AG09309 (cell line): ENCODE data around the gene PLXNA2.
A peak's percentile ranks its signal among the peaks of the same experiment; 100 is the strongest.

Experiments
- DNase-seq: peaks from one replicate; pipeline ENCODE4 v3.0.0-alpha.2; 2010; ENCODE audit warnings: low read depth
- H3K4me3 ChIP-seq: 2 replicates; pipeline ENCODE4 v1.5.1; 2011; ENCODE audit warnings: mild to moderate bottlenecking, low read depth, low read length, moderate library complexity; ENCODE audit not compliant: control insufficient read depth
- TF ChIP-seq, protein P1 (sequence below): IDR thresholded peaks from 2 replicates; pipeline ENCODE4 v1.5.1; 2011; ENCODE audit warnings: mild to moderate bottlenecking, low read depth, low read length, inconsistent platforms; ENCODE audit not compliant: insufficient read depth, control insufficient read depth; ENCODE audit errors: missing control alignments

The PLXNA2 gene

DNA sequence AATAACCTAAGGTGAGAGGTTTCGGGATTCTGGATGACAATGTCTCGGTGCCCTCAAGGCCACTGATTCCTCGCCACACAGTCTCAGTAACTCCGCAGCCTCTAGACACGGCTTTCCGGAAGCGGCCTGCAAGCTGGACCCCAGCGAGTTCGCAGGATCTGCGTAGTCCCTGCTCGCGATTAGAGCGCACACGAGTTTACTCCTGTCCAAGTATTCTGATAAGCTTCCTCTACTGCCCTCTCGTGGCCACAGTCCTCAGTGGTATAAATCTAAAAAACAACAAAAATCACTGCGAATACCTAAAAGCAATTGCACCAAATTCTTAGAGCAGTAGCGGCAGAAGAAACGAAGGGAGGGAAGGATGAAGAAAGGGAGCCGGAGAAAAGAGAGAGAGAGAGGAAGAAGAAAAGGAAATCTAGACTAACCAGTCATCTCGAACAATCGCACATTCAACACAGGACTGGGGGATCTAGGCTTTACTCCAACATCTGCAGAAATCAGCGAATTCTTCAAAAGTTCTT, 1.1 kb upstream of the PLXNA2 start:
- DNase-seq: peak; percentile 77
- no peak overlapping the region; the same call in 1 of the 2 replicates for H3K4me3 ChIP-seq
- TF ChIP-seq, protein P1, sequence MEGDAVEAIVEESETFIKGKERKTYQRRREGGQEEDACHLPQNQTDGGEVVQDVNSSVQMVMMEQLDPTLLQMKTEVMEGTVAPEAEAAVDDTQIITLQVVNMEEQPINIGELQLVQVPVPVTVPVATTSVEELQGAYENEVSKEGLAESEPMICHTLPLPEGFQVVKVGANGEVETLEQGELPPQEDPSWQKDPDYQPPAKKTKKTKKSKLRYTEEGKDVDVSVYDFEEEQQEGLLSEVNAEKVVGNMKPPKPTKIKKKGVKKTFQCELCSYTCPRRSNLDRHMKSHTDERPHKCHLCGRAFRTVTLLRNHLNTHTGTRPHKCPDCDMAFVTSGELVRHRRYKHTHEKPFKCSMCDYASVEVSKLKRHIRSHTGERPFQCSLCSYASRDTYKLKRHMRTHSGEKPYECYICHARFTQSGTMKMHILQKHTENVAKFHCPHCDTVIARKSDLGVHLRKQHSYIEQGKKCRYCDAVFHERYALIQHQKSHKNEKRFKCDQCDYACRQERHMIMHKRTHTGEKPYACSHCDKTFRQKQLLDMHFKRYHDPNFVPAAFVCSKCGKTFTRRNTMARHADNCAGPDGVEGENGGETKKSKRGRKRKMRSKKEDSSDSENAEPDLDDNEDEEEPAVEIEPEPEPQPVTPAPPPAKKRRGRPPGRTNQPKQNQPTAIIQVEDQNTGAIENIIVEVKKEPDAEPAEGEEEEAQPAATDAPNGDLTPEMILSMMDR: peak; percentile 76

DNA sequence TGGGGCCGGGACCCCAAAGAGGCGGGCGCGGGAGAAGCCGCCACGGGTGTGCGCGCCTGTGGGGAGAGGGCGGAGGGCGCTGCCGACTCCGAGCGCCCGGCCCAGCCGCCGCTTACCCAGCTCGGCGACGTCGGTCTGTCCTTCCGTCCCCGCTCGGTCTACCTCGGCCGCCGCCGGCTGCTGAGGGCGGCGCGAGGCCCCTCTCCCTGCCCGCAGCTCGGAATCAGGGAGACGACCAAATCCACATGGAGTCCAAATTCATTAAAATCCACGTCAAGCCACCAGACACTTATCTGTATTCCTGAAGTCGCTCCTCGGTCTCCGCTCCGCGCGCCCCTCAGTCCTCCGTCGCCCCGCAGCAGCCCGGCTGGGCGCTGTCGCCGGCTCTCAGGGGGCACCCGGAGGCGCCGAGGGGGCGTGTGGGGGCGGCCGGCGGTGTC, 637 bp downstream of the PLXNA2 start:
- TF ChIP-seq, protein P1: no peak
- no peak for DNase-seq
- H3K4me3 ChIP-seq: peak overlapping the region; percentile 57

- peak overlapping the region; percentile 57 for H3K4me3 ChIP-seq
- DNase-seq: no peak
- TF ChIP-seq, protein P1: no peak
These were observed 1.1 kb downstream of the PLXNA2 start for GRCh38 chr1:208242941-208243526.

- H3K4me3 ChIP-seq: no peak overlapping the region; the same call in 1 of the 2 replicates
These were observed 2.0 kb downstream of the PLXNA2 start for GRCh38 chr1:208242146-208242545.

GRCh38 chr1:208241512-208241911, 2.7 kb downstream of the PLXNA2 start:
- TF ChIP-seq, protein P1: no peak
- DNase-seq: no peak
- H3K4me3 ChIP-seq: no peak overlapping the region

More at GRCh38 chr1:208242146-208242545, 2.0 kb downstream of the PLXNA2 start:
- TF ChIP-seq, protein P1: no peak
- no peak for DNase-seq

DNA sequence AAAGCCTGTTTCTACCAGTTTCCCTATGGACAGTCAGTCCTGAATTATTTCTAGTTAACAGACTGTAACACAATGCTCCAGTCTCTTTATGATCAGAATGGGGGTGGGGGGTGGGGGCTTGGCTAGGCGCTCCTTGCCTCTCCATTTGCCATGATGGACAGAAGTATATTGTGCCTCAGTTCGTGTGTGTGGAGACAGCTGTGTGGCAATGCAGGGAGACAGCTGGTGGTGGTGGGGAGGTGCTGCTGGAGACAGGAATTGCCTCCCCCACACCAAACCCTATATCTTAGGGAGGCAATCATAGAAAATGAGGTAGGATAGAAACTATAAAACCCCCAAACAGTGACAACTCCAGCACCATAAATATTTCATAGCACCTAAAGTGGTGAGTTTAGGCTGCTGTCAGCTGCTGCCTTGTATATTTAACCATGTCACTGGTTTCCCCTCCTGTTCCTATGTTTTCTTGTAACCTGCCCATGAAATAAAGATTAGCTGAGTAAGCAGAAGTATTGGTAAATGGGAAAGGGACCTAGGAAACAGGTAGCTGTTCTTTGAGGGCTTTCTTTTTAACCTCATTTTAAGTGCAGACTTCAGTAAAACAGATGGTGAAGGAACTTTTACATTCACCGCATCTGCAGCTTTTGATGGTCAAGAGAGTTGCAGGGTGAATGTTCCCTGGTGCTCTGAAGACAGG, 3.4 kb downstream of the PLXNA2 start:
- no peak for DNase-seq
- TF ChIP-seq, protein P1: no peak

More for the DNA sequence above, 3.4 kb downstream of the PLXNA2 start:
- no peak overlapping the region for H3K4me3 ChIP-seq
